GM19467 (cell line): ENCODE results near the gene SH3BGRL2.
"Not testable (repeated sequence)": the region's sequence is repeated elsewhere in the genome, so short reads cannot be mapped to it uniquely, and the experiment has no call there.

Experiments used
- ATAC-seq: cut with Tn5 transposase; IDR thresholded peaks from one replicate; pipeline ENCODE4 v1.9.1; 2021; ENCODE audit warnings: mild to moderate bottlenecking, moderate library complexity; ENCODE audit not compliant: unreplicated experiment

Gene SH3BGRL2

GRCh38 chr6:79613912-79614311 is 17.2 kb upstream of the SH3BGRL2 start:
- ATAC-seq = no peak

- ATAC-seq = peak; percentile 70
Measured at GRCh38 chr6:79614326-79615305, 16.5 kb upstream of the SH3BGRL2 start.

- no peak for ATAC-seq
Measured at GRCh38 chr6:79617518-79617941, 13.6 kb upstream of the SH3BGRL2 start.

- ATAC-seq = not testable (repeated sequence)
Measured at GRCh38 chr6:79618425-79618824, 12.7 kb upstream of the SH3BGRL2 start.

GRCh38 chr6:79621579-79621978 is 9.6 kb upstream of the SH3BGRL2 start:
- no peak for ATAC-seq

- ATAC-seq = no peak
Measured at GRCh38 chr6:79622364-79622763, 8.8 kb upstream of the SH3BGRL2 start.

- no peak for ATAC-seq
Measured at GRCh38 chr6:79623106-79623505, 8.0 kb upstream of the SH3BGRL2 start.

GRCh38 chr6:79625746-79626145 is 5.4 kb upstream of the SH3BGRL2 start:
- no peak for ATAC-seq

GRCh38 chr6:79626811-79627210 is 4.3 kb upstream of the SH3BGRL2 start:
- ATAC-seq = no peak

- ATAC-seq = no peak
Measured at GRCh38 chr6:79627422-79627821, 3.7 kb upstream of the SH3BGRL2 start.

- ATAC-seq = no peak
Measured at GRCh38 chr6:79628466-79629288, 2.5 kb upstream of the SH3BGRL2 start.

- no peak for ATAC-seq
Measured at GRCh38 chr6:79630380-79630882, 698 bp upstream of the SH3BGRL2 start.

GRCh38 chr6:79631693-79632172 is 604 bp downstream of the SH3BGRL2 start:
- ATAC-seq = no peak

GRCh38 chr6:79632580-79632979 is 1.5 kb downstream of the SH3BGRL2 start:
- no peak for ATAC-seq

GRCh38 chr6:79634491-79635231 is 3.5 kb downstream of the SH3BGRL2 start:
- no peak for ATAC-seq

GRCh38 chr6:79635232-79635543 is 4.1 kb downstream of the SH3BGRL2 start:
- no peak for ATAC-seq

- ATAC-seq = no peak
Measured at GRCh38 chr6:79636673-79637072, 5.5 kb downstream of the SH3BGRL2 start.

GRCh38 chr6:79640146-79641111 is 9.3 kb downstream of the SH3BGRL2 start:
- ATAC-seq = no peak

- ATAC-seq = peak; percentile 55
Measured at GRCh38 chr6:79646006-79646405, 14.9 kb downstream of the SH3BGRL2 start.

GRCh38 chr6:79646561-79646960 is 15.4 kb downstream of the SH3BGRL2 start:
- no peak for ATAC-seq
